ENCODE measurements around the gene SPOP.
"Not testable (repeated sequence)": the region's sequence is repeated elsewhere in the genome, so short reads cannot be mapped to it uniquely, and the experiment has no call there.

Gene SPOP

GRCh38 chr17:49552070-49552751 lies 125.7 kb downstream of the SPOP start:
- no peak for DNase-seq (ENCODE audit: low read depth, low spot score)

- DNase-seq (ENCODE audit: low read depth, low spot score), result no peak
These were observed 126.5 kb downstream of the SPOP start for GRCh38 chr17:49551221-49552069.

GRCh38 chr17:49550764-49551163 lies 127.1 kb downstream of the SPOP start:
- DNase-seq (ENCODE audit: low read depth, low spot score), result not testable (repeated sequence)

- no peak for DNase-seq (ENCODE audit: low read depth, low spot score)
These were observed 127.9 kb downstream of the SPOP start for GRCh38 chr17:49549691-49550678.

GRCh38 chr17:49549311-49549605 lies 128.6 kb downstream of the SPOP start:
- no peak for DNase-seq (ENCODE audit: low read depth, low spot score)
